Subcutaneous adipose tissue (tissue), 4 donors: ENCODE measurements around the gene PSMC6. TPM values are rescaled to one million over a fixed set of nuclear protein-coding genes. Genes with fewer than 3 reads are reported as not detected.

Experiments used
- CTCF ChIP-seq: fragments of 450-650 bp; IDR thresholded peaks from one replicate; pipeline ENCODE4 v1.5.1; 2016; ENCODE audit warnings: low read depth, mild to moderate bottlenecking, control low read depth, antibody characterized with exemption, moderate library complexity
- total RNA-seq, 4 donors: library from RNA; depleted of rRNA; stranded (reverse); fragments of >200 nt; gene quantifications; one replicate each; pipeline ENCODE4 v1.1.0, GENCODE V29; 2016

PSMC6 gene
- total RNA-seq, 4 donors from 2014 or later = 73.9 to 109 (median 90.9) TPM

- TF ChIP-seq CTCF = no peak
These were observed 16.7 kb downstream of the PSMC6 start for GRCh38 chr14:52723514-52724359.

GRCh38 chr14:52724360-52724644 is 17.3 kb downstream of the PSMC6 start:
- TF ChIP-seq CTCF = no peak

DNA sequence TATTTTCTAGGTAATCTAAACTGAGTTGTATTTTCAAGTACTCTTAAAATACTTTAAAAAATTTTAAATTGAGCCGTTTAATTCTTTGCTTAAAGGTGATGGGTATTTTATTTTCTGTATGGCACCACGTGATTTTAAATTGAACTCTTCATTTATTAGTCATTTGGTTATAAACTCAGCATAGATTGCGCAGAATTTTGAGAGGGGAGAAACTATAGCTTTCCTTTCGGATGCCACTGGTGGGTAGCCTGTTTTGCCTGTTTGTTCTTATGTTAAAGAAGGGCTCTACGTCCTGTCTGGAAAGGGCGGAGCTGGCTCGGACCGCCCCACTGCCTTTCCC is 22.6 kb downstream of the PSMC6 start:
- TF ChIP-seq CTCF = no peak

GRCh38 chr14:52729925-52730708 is 23.1 kb downstream of the PSMC6 start, which contains the start of gene STYX:
STYX (plus strand) TSS chr14:52730166; CDS start chr14:52730475, 309 bp downstream.
- TF ChIP-seq CTCF = no peak

GRCh38 chr14:52730709-52731111 is 23.7 kb downstream of the PSMC6 start:
- no peak for TF ChIP-seq CTCF

DNA sequence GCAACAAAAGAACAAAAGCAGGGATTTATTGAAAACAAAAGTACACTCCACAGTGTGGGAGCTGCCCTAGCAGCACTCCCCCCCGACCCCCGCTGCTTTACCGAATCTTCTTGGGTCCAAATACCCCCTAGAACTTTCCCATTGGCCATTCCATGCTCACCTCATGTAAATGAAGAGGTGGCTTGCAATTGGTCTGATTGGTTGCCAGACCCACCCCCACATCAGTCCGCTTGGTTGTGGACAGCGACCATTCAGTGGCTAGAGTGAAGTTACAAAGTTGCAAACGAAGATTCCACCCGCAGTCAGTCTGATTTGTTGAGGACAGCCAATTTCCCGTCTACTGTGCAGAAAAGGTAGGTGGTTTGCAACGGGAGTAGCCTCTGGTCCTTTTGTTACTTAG is 26.8 kb downstream of the PSMC6 start:
- no peak for TF ChIP-seq CTCF

DNA sequence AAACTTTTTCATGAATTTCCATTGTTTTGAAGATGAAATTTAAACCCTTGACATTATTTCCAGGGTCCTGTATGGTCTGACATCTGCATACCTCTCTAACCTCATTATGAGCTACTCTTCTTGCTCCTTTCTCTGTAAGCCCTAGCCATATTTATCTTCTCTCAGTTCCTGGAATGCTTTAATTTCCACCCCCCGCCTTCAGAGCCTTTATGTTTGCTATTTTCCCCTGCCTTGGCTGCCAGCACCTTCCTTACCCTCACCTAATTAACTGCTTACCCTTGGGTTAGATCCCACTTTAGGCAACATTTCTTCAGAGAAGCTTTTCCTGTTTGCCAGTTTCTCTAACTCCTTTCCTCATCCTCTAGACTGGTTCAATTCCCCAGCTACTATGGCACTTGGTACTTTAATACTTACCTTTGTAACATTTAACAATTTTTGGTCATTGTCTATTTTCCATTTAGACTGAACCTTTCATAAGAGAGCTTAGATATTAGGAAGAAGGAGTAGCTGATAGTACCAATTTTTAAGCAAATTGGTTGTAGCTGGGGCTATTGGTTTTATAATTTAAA is 29.0 kb downstream of the PSMC6 start:
- TF ChIP-seq CTCF = no peak
